Measurements from ENCODE around the gene AFF2. TPM values are rescaled to one million over a fixed set of nuclear protein-coding genes. Genes with fewer than 3 reads are reported as not detected.

AFF2 gene
- total RNA-seq, 1 experiment from 2014 or later: not detected

DNA sequence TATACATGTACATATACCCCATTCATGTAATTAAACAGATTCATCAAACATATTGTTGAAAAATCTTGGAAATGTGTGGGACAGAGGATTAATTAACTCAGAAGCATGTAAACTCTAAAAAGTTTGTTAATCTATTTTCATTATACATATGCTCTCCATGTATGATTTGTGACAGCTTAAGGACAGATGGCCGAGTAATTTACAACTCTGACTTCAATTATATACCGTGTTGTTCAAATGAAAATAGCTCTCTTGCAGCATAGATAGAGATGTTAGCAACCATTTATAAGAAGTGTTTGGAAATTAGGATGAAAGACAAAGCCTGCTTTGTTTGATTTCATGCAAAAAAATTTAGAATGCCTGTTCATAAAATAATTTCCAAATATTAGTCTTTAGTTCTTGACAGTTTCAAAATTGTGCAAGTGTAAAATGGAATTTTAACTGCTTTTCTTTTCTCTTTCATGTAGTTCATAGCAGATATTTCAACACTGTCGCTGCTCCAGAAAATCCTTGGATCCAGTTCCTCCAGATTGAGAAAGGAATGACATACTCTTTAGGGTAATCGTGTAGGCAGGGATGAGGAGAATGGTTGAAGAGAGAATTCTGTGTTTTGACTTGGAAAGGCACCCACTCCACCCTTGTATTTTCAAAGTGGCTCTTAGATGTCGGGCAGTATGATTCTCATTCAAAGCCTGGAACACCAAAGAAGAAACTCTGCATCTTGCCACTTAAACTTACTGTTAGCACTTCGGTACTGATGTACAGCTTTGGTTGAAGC lies 23.1 kb downstream of the AFF2 start:
- no peak for DNase-seq
- Histone ChIP-seq H3K4me3 (no peak overlapping the region), H3K9me3 (no peaks in the 10 kb centered on the region), H3K27me3 (no peaks in the 10 kb centered on the region), H3K36me3 (no peaks in the 10 kb centered on the region)

DNA sequence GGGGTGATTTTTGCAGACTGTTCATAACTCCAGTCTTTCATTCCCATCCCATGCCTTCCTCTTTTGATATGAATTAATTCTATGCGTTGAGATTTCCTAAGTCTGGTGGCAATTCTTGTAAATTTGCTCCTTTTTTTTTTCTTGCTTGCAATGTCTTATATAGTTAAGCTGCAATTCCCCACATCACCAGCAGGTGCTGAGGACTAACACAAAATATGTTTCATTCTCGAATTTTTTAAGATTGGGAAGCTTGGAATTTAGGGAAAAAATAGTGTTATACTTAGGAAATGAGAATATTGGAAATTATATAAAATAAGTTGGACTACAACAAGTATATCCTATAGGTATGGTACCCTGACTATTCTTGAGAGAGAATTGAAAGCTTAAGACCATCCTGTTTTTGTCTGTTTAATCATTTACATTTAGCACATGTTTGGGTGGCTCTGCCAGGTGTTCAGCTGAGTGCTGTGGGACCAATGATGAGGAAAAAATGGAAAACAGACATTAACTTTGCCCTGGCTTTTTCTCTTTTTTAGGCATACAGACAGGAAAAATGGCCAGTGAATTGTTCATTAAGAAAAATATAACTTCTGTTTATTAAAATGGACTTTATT lies 30.2 kb downstream of the AFF2 start:
- Histone ChIP-seq H3K9me3 (no peaks in the 10 kb centered on the region), H3K27me3 (no peaks in the 10 kb centered on the region), H3K36me3 (no peaks in the 10 kb centered on the region), H3K4me3 (no peak overlapping the region)
- DNase-seq: no peak

DNA sequence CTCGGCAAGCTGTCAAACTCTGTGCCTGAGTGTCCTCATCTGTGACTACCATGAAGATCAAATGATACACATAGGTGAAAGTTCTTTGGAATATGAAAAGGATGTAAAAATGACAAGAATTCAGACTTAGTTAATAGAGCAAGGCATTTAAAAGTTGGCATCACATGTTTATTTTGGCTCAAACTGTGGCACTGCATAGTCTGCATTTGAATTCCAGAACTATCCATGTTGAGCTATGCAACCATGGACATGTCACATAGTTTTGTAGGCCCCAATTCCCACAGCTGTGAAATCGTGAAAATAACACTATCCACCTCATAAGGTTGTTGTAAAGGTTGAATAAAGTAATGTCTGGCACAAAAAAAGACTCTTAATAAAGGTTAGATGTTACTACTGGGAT lies 33.9 kb downstream of the AFF2 start:
- no peak for DNase-seq
- no peaks in the 10 kb centered on the region for H3K27me3 ChIP-seq

DNA sequence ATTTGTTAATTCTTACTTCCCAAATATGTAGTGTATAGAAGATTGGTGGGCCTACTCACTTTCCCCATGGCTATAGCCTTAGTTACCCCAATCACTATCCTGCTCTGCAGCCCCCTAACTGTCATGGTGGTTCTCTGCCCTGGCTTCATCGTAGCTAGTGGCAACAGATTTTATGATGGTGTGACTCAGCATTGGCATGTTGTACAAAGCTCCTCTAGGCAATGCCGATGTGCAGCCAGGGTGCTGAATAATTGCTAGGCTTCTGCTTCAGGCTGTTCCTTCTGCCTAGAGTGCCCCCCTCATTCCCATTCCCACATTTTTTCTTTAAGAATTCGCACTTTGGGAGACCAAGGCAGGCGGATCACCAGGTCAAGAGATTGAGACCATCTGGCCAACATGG lies 35.2 kb downstream of the AFF2 start:
- DNase-seq: peak; percentile 12
- H3K4me3 ChIP-seq: no peak overlapping the region
- no peaks in the 10 kb centered on the region for H3K36me3 ChIP-seq
- H3K9me3 ChIP-seq: no peaks in the 10 kb centered on the region
- H3K27me3 ChIP-seq: no peaks in the 10 kb centered on the region

More for the DNA sequence above, 33.9 kb downstream of the AFF2 start:
- no peak overlapping the region for H3K4me3 ChIP-seq
- no peaks in the 10 kb centered on the region for H3K36me3 ChIP-seq
- H3K9me3 ChIP-seq: no peaks in the 10 kb centered on the region

DNA sequence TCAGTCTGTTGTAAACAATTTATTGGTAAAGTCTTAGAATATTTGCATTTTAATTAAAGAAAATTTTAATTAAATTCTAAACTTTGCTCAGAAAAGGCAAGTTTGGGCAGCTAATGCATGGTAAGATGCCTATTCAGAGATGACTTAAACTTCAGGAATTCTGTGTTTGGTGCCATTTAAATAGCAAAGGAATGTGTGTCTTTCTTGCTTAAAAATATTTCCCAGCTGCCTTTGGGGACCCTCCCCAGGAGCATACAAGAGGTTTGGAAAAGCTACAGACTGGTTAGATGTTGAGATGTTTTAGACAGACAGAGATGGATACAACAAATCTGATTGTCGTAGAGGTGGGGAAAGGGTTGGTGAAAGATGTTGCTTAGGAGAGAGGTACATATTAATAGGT lies 36.5 kb downstream of the AFF2 start:
- Histone ChIP-seq H3K27me3 (no peaks in the 10 kb centered on the region), H3K4me3 (no peak overlapping the region), H3K9me3 (no peaks in the 10 kb centered on the region), H3K36me3 (no peaks in the 10 kb centered on the region)
- DNase-seq: no peak

DNA sequence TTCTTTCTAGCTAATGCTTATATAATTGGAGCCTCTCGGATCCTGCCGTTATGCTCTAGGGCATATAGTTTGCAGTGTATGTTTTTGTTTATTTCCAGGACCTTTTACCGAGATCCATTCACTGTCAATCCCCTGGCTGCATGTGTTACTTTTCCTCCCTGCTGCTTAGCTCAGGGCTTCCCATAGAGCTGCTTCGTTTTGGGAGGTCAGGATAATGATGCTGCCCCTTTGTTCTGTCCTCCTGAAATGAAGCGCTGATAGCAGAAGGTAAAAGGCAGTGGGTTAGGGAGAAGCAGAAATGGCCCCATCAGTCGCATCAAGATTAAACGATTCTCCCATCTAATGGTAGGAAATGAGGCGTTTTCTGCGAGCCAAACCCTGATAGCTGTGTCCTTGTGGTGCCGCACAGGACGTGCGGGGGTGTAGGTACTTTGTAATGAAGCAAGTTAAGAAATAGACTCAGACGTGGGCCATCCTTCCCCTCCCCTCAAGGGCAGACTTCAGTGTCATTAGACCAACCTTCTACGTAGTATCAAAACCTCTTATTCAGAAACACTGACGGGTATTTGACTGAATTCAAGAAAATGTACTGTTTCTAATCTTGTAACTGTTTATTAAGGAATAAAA lies 37.3 kb downstream of the AFF2 start:
- H3K9me3 ChIP-seq: no peaks in the 10 kb centered on the region
- no peak for DNase-seq
- H3K4me3 ChIP-seq: no peak overlapping the region
- H3K36me3 ChIP-seq: no peaks in the 10 kb centered on the region
- H3K27me3 ChIP-seq: no peaks in the 10 kb centered on the region

DNA sequence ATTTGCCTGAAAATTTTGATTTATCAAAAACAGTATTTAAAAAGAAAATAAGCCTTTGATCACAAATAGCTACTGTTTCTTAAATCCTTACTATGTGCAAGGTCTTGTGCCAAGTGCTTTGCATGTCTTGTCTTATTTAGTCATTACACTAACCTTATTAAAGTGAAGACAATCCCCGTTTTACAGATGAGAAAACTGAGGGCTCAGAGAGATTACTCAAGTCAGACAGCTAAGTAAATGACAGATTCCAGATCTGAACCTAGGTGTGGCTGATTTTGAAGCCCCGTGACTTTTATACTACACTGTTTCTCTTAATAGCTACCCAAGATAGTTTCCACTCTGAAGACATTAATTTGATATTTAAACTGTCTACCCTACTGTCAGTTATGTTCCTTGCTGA lies 38.2 kb downstream of the AFF2 start:
- Histone ChIP-seq H3K27me3 (no peaks in the 10 kb centered on the region), H3K9me3 (no peaks in the 10 kb centered on the region), H3K4me3 (no peak overlapping the region), H3K36me3 (no peaks in the 10 kb centered on the region)
- DNase-seq: no peak

DNA sequence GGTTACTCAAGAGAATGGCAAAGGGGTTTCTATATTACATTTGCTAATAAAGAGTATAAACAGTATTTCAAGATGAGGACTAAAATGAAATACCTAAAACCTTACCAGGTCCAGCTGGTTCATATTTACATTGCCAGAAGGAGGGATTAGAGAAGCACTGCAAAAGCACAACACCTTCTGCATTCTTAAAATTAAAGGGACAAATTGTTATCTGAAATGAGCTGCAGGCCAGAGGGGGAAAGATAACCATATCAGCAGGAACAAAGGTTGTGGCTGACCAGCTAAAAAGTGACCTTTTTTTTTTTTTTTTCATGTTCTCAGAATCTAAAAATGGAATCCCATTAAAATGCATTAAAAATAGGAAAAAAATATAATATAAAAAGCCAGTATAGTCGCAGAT lies 39.7 kb downstream of the AFF2 start:
- H3K27me3 ChIP-seq: no peaks in the 10 kb centered on the region
- no peak overlapping the region for H3K4me3 ChIP-seq
- DNase-seq: no peak
- no peaks in the 10 kb centered on the region for H3K9me3 ChIP-seq
- H3K36me3 ChIP-seq: no peaks in the 10 kb centered on the region

DNA sequence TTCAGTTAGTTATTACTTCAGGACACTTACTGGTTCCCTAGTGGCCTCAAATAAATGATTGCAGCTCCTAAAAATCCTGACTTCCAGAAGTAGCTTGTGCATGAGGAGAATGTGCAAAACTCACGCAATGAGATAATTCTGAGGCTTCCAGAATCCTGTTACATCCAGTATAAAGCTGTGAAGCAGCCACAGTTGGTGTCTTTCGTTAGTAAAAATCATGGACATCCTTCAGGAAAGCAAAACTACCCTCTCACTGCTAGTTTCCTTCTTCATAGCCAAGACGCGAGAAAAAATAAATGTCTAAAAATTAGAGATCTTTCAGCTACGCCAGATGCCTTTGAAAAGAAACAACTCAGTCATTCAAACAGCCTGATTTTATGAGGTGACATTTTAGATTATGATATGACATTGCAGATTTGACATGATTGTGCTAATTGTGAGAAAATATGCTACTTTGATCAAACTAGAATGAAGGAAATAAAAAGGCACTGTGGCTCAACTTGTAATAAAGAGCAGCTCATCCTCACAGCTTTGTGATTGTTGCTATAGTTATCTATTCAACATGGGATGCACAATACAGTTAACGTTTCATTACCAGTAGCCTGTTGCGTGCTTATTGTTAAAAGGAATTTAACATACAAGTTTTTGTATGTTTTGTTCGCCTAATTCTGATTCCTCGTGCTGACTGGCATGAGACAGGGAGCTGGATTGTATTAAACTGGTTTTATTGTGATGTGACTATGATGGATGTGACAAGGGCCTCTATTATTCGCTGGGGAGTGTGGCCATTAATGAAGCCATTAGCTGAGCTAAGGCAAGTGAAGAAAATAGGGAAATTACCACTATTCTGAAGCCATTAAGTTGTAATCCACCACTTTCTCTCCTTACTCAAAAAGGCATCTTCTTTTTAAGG lies 40.5 kb downstream of the AFF2 start:
- Histone ChIP-seq H3K9me3 (no peaks in the 10 kb centered on the region), H3K36me3 (no peaks in the 10 kb centered on the region), H3K27me3 (no peaks in the 10 kb centered on the region), H3K4me3 (no peak overlapping the region)
- DNase-seq: no peak

DNA sequence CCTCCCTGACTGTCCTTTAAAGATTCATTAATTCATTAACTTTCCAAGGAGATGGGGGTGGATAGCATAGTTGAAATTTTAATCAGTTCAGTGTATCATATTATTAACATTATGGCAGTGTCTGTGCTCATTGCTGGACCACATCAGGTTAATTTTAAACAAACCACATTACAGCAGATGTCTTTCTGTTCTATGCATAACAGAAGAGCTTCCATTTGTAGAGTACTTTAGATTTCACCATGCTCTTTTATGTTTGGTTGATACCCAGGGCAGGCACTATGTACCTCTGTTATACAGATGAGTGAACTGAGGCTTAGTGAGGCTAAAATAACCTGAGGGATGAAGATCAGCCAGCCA lies 41.1 kb downstream of the AFF2 start:
- no peak for DNase-seq
- H3K27me3 ChIP-seq: no peaks in the 10 kb centered on the region
- H3K4me3 ChIP-seq: no peak overlapping the region
- H3K36me3 ChIP-seq: no peaks in the 10 kb centered on the region
- no peaks in the 10 kb centered on the region for H3K9me3 ChIP-seq

DNA sequence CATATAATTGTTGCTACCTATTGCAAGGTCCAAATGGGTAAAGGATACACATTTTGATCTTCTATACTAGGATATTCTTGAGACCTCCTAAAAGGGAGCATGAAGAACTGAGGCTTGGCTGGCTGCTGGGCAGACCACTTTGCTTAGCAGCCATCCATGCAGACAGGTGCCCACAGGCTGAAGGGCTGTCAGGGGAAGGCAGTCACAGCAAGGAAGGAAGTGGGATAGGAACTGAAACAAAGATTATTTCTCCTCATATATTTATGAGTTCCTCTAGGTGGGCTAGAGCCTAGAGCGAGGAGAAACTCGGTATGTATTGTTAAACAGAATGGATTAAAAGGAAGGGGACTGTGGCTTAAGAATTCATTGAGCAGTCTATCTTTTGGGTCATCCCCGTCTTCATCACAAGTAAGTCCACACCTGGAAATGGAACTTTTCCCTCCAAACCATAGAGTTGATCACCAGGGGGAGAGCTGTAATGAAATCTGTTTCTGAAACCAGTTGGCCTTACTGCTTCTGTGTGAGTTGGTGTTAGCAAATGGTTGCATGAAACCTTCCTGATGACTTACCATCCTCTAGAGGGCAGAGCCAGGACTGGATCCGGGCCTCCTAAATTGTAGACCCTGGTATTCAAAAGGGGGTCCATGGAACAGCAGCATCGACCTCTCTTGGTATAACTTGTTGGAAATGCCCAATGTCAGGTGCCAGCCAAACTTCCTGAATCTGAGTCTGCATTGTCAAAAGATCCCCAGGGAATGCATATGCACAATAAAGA lies 42.3 kb downstream of the AFF2 start:
- Histone ChIP-seq H3K27me3 (no peaks in the 10 kb centered on the region), H3K4me3 (no peak overlapping the region), H3K9me3 (no peaks in the 10 kb centered on the region), H3K36me3 (no peaks in the 10 kb centered on the region)
- no peak for DNase-seq

DNA sequence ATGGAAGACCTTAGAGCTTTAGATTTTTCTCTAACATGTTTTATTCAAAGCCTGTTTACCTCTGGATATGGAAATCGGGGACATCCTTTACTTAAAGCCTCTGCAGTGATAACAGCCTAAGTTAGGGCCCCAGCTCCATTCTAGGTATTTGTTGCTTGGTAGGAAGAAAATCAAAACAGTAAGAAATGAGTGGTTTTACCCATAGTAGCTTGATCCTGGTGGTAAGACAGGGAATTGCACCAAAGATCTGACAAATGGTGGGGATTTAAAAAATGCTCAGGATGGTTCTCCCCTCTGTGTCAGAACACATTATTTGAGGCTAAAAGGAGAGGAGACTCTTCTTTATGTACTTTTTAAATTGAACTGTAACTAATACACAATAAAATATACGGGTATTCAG lies 52.4 kb downstream of the AFF2 start:
- Histone ChIP-seq H3K27me3 (no peaks in the 10 kb centered on the region), H3K9me3 (no peaks in the 10 kb centered on the region), H3K36me3 (no peaks in the 10 kb centered on the region), H3K4me3 (no peak overlapping the region)
- no peak for DNase-seq

DNA sequence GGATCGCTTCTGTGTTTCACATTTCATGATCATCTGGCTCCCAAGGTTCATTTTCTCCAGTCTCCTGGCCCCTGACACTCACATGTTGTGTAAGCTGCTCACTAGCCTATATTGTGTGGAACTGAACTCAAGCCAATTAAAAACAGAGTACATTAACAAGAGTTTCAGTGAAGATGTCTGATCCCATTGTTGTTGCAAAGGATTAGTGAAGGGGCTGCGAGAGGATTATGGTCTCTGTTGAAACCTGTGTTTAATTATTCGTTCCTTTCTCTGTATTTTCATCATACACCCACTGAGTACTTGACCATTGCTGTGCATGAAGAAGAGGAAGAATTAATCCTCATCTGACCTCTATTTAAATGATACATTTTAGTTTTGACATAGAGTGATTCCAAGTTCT lies 54.7 kb downstream of the AFF2 start:
- DNase-seq: no peak
- Histone ChIP-seq H3K36me3 (no peaks in the 10 kb centered on the region), H3K9me3 (no peaks in the 10 kb centered on the region), H3K27me3 (no peaks in the 10 kb centered on the region), H3K4me3 (no peak overlapping the region)

DNA sequence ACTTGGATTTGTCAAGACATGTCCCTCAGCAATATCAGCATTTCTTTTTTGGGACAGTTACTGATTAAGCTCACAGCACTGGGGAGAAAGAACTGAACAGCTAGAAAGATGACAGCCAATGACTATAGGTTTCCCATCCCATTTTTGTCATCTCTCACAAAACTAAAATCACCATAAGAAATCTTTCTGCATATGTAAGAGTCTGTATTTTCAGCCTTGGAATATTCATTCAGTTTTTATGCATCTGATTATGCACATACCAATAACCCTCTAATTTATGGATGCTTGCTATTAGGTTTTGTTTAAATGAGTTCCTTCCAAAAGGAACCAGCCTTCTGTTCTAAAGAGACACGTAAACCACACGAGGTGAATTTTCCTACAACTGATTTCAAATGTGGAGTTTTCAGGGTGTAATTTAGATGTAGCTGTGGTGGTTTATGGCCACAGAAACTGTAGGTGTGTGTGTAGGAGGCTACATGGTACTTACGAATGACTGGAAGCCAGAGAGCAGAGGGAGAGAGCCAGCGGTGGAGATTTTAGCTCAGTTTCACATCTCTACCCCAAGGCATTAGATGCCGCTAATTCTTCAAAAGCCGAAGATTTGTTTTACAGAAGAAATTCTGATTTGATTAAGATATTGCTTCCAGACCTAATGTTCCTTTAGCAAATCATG lies 55.3 kb downstream of the AFF2 start:
- Histone ChIP-seq H3K9me3 (no peaks in the 10 kb centered on the region), H3K27me3 (no peaks in the 10 kb centered on the region), H3K36me3 (no peaks in the 10 kb centered on the region), H3K4me3 (no peak overlapping the region)
- DNase-seq: no peak

DNA sequence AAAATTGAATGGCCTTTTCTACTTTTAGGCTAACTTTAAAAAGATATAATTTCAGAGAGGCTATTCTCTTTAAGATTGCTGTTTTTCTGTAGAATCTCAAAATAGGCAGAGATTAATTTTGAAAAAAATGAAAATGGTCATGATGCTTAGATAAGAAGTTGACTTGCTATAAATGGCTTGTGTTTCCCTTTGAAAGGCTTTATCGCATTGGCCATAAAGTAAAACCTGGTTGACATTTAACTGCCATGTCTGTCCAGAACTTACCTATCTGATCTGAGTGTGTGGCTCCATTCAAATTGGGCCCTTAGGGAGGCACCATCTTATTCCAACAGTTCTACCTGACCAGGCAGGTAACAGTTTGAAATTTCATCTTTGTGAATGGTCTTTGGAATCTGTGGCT lies 56.1 kb downstream of the AFF2 start:
- H3K9me3 ChIP-seq: no peaks in the 10 kb centered on the region
- H3K36me3 ChIP-seq: no peaks in the 10 kb centered on the region
- no peak overlapping the region for H3K4me3 ChIP-seq
- no peak for DNase-seq
- H3K27me3 ChIP-seq: no peaks in the 10 kb centered on the region

DNA sequence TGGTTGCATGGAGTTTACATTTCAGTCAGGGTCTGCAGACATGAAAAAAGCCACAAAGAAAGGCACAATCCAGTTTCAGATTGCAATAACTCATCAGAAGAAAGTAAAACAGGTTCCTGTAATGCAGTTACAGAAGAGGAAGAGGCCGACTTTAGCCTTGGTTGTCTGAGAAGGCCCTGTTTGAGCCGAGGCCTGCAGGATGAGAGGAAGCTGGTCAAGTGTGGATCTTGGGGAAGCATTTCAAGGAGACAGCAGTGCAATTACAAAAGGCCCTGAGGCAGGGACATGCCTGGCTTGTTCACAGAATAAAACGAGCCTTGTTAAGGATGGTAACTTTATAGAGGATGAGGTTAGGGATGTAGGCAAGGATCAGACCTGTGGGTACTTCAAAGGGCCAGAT lies 62.4 kb downstream of the AFF2 start:
- Histone ChIP-seq H3K27me3 (no peaks in the 10 kb centered on the region), H3K4me3 (no peak overlapping the region), H3K36me3 (no peaks in the 10 kb centered on the region), H3K9me3 (no peaks in the 10 kb centered on the region)
- no peak for DNase-seq

All from MG63 (cell line).